Erythroblast (primary cell): ENCODE data around the gene DTD2.

Source experiments
- GATA1 ChIP-seq: IDR thresholded peaks from 2 replicates; pipeline ENCODE4 v1.6.1; 2011; ENCODE audit warnings: low read depth, mild to moderate bottlenecking, control low read depth, low read length, moderate library complexity
- POLR2A ChIP-seq: IDR thresholded peaks from 2 replicates; pipeline ENCODE4 v1.6.1; 2011; ENCODE audit warnings: mild to moderate bottlenecking, low read length

GRCh38 chr14:31457665-31458659, 656 bp upstream of the DTD2 start:
- TF ChIP-seq POLR2A: no peak
- TF ChIP-seq GATA1: no peak
